GM12874 (cell line): ENCODE data around the gene RTP2.

Experiments
- TF ChIP-seq, protein P1 (sequence below): IDR thresholded peaks from 2 replicates; pipeline ENCODE4 v1.5.1; 2011; ENCODE audit warnings: low read depth, mild to moderate bottlenecking, control low read depth, low read length, moderate library complexity; ENCODE audit not compliant: insufficient read depth

Gene RTP2

GRCh38 chr3:187678726-187679268 lies 23.6 kb downstream of the RTP2 start:
- TF ChIP-seq, protein P1, sequence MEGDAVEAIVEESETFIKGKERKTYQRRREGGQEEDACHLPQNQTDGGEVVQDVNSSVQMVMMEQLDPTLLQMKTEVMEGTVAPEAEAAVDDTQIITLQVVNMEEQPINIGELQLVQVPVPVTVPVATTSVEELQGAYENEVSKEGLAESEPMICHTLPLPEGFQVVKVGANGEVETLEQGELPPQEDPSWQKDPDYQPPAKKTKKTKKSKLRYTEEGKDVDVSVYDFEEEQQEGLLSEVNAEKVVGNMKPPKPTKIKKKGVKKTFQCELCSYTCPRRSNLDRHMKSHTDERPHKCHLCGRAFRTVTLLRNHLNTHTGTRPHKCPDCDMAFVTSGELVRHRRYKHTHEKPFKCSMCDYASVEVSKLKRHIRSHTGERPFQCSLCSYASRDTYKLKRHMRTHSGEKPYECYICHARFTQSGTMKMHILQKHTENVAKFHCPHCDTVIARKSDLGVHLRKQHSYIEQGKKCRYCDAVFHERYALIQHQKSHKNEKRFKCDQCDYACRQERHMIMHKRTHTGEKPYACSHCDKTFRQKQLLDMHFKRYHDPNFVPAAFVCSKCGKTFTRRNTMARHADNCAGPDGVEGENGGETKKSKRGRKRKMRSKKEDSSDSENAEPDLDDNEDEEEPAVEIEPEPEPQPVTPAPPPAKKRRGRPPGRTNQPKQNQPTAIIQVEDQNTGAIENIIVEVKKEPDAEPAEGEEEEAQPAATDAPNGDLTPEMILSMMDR, result peak; percentile 36; the same call in 1 of the 2 replicates

DNA sequence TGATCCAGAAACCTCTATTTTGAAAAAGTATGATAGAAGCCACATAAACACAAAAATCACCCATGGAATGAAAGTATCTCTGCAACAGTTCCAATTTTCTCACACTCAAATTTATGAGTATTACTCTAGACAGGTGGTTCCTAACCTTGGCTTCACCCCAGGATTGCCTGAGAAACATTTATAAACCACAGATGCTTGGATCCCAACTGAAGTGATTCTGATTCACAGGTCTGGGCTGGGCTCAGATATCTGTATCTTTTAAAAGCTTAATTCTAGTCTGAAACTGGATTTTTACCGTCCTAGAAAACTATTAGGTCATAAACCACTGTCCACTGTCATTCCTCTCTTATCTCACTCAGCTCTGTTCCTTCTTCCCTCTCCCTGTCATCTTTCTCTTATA lies 24.8 kb downstream of the RTP2 start:
- TF ChIP-seq, protein P1, result no peak

- TF ChIP-seq, protein P1, result no peak
These were observed 29.3 kb downstream of the RTP2 start for GRCh38 chr3:187673012-187673411.

- TF ChIP-seq, protein P1, result no peak
These were observed 32.5 kb downstream of the RTP2 start, which contains the start of gene SST for GRCh38 chr3:187669675-187670504. Gene SST, minus strand, starts transcription at chr3:187670394. Its CDS starts 103 bp downstream, at chr3:187670291.

DNA sequence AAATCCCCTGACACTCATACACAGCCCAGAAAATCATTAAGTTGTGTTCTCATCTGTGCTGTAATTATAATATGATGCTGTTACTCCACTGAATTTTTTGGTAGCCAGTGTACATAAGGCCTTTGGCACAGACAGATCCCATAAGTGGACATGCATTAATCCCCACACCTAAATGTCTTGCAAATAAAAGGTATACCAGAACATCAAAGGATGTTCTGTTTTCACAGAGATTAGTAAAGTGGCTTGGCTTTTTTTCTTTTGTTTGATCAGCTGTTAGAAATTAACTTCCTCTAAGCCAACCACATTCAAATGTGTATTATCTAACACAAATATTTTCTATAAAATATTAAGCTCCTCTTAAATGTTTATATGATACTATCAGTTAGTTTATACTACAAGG lies 34.8 kb downstream of the RTP2 start:
- TF ChIP-seq, protein P1, result no peak

DNA sequence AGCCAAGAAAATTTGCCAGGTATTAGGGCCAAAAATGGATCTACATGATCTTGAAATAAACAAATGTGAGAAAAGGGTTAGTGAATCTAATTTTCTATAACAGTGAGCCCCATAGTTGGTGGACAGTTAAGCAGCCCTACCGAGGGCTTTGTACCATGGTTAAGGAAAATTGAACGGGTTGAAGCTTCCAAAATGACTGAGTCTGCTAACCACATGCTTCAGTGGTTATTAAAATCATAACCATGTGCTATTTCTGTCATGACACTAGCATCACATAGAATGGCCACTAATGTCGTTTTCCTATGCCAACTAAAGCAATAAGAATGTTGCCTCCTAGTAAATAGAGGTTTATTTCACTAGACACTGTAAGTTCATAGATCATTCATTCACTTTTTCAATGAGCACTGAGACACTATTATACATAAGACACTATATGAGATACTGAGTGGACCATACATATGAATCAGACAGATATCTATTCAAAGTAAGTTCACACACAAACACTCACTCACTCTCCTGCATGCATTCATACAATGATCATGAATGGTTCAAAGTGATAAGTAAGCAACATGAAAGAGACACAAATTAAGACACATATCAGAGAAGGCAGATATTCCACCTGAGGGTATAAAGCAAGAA lies 36.5 kb downstream of the RTP2 start:
- TF ChIP-seq, protein P1, result no peak

DNA sequence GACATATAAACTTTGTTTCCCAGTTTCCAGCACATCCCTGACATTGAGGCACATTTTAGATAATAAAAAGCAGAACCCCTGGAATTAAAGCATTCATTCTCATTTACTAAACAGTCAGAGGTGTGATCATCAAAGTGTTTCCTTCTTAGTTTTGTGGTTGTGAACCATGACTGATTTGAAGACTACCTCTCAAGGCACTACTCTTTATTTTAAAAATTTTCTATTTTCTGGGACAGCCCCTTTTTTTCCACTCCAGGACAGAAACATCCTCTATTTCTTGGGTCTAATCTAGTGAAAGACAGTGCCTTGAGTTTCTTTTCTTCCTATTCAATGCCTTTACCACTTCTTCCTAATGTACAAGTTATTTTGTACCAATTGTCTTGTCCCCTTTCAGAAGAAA lies 37.3 kb downstream of the RTP2 start:
- TF ChIP-seq, protein P1, result no peak
